GM12864 (cell line): ENCODE results near the gene ADCY6.
A peak's percentile ranks its signal among the peaks of the same experiment; 100 is the strongest.

Experiments used
- DNase-seq: peaks from one replicate; pipeline ENCODE4 v3.0.0-alpha.2; 2011; ENCODE audit warnings: low read depth
- H3K4me3 ChIP-seq: 2 replicates; pipeline ENCODE4 v1.5.1; 2011; ENCODE audit warnings: mild to moderate bottlenecking, low read depth, low read length, control low read depth
- CTCF ChIP-seq: IDR thresholded peaks from 2 replicates; pipeline ENCODE4 v1.5.1; 2011; ENCODE audit warnings: low read depth, mild to moderate bottlenecking, moderate library complexity, low read length, control low read depth, inconsistent platforms; ENCODE audit errors: missing control alignments

The ADCY6 gene

DNA sequence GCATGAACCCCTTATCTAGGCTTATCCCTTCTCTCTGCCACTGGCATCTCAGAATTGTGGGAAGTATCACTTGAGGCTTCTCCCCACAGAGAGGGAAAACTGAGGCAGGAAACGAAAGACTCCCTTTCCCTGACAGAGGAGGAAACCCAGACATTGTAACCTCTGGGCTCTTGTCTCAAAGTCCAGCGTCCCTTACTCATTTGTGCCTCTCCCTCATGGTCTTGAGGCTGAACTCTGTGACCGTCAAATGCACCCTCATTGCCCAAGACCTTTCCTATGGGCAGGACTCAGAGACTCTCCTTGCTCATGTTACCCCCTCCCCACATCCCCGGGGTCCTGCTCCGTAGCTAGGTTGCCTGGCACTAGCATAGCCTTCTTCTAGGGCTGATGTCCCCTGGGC lies 33.2 kb upstream of the ADCY6 start:
- no peak for TF ChIP-seq CTCF
- no peak for DNase-seq
- no peak overlapping the region for H3K4me3 ChIP-seq

- no peak for TF ChIP-seq CTCF
- no peak for DNase-seq
- no peak overlapping the region for H3K4me3 ChIP-seq
Observed at GRCh38 chr12:48819986-48820725, 31.3 kb upstream of the ADCY6 start.

- no peak for DNase-seq
- no peak for TF ChIP-seq CTCF
- peak overlapping the region; percentile 60 for H3K4me3 ChIP-seq
Observed at GRCh38 chr12:48818831-48819590, 30.1 kb upstream of the ADCY6 start.

- DNase-seq: no peak
- TF ChIP-seq CTCF: no peak
- peak within 1 kb of the TSS; percentile 60 for H3K4me3 ChIP-seq
Observed at GRCh38 chr12:48817873-48818830, 29.3 kb upstream of the ADCY6 start, which contains the start of gene CACNB3. Gene CACNB3 (plus strand): TSS chr12:48818496. CDS start chr12:48818930, 434 bp downstream.

GRCh38 chr12:48816143-48816854 lies 27.4 kb upstream of the ADCY6 start:
- H3K4me3 ChIP-seq: no peak overlapping the region
- no peak for TF ChIP-seq CTCF
- no peak for DNase-seq
